GM23338 (cell line): ENCODE results near the gene GTF3C1. TPM values are rescaled to one million over a fixed set of nuclear protein-coding genes. Genes with fewer than 3 reads are reported as not detected.

ENCODE experiments used
- ATAC-seq: fragments of 200-7000 bp; cut with Tn5 transposase; 3 replicates; pipeline ENCODE4 v1.9.1; 2020
- DNase-seq: peaks from one replicate; pipeline ENCODE4 v3.0.0-alpha.2; 2015; ENCODE audit warnings: low spot score
- H2AFZ ChIP-seq: fragments of 200-600 bp; sonication (generic); 2 replicates; pipeline ENCODE4 v1.8.0; 2016; ENCODE audit warnings: antibody characterized with exemption, mild to moderate bottlenecking, moderate library complexity
- H3F3A ChIP-seq: fragments of 200-600 bp; sonication (generic); replicated peaks from 2 replicates; pipeline ENCODE4 v1.8.0; 2017; ENCODE audit warnings: antibody characterized with exemption, mixed run types, low read depth
- H3K27ac ChIP-seq: fragments of 200-600 bp; sonication (generic); 2 replicates; pipeline ENCODE4 v1.6.1; 2016; ENCODE audit warnings: low read depth
- H3K27me3 ChIP-seq: fragments of 200-600 bp; sonication (generic); 2 replicates; pipeline ENCODE4 v1.8.0; 2016; ENCODE audit warnings: mild to moderate bottlenecking, mixed run types, moderate library complexity; ENCODE audit not compliant: insufficient read depth
- H3K36me3 ChIP-seq: fragments of 200-600 bp; sonication (generic); 2 replicates; pipeline ENCODE4 v1.8.0; 2016; ENCODE audit warnings: mild to moderate bottlenecking; ENCODE audit not compliant: insufficient read depth
- H3K4me1 ChIP-seq: fragments of 200-600 bp; sonication (generic); 2 replicates; pipeline ENCODE4 v1.8.0; 2016; ENCODE audit warnings: mild to moderate bottlenecking, moderate library complexity; ENCODE audit not compliant: insufficient read depth
- H3K4me2 ChIP-seq: fragments of 200-600 bp; sonication (generic); 2 replicates; pipeline ENCODE4 v1.7.1; 2017; ENCODE audit warnings: mixed run types
- H3K4me3 ChIP-seq: fragments of 200-600 bp; sonication (generic); 2 replicates; pipeline ENCODE4 v1.6.1; 2016; ENCODE audit warnings: mixed run types
- H3K79me2 ChIP-seq: fragments of 200-600 bp; sonication (generic); replicated peaks from 2 replicates; pipeline ENCODE4 v1.8.0; 2017; ENCODE audit warnings: mild to moderate bottlenecking; ENCODE audit not compliant: insufficient read depth
- H3K9me2 ChIP-seq: fragments of 200-600 bp; sonication (generic); 2 replicates; pipeline ENCODE4 v1.8.0; 2017; ENCODE audit not compliant: insufficient read depth
- H4K20me1 ChIP-seq: fragments of 200-600 bp; sonication (generic); replicated peaks from 2 replicates; pipeline ENCODE4 v1.8.0; 2017; ENCODE audit warnings: mild to moderate bottlenecking; ENCODE audit not compliant: insufficient read depth
- H3K27ac Mint-ChIP-seq: 2 replicates; pipeline ENCODE4 v1.8.0; 2020; ENCODE audit warnings: inconsistent platforms, mild to moderate bottlenecking, moderate library complexity, mixed read lengths
- H3K27me3 Mint-ChIP-seq: 3 replicates; pipeline ENCODE4 v1.8.0; 2022; ENCODE audit warnings: low read depth, mild to moderate bottlenecking, moderate library complexity, mixed read lengths, inconsistent platforms; ENCODE audit not compliant: insufficient read depth, poor library complexity
- H3K36me3 Mint-ChIP-seq: 3 replicates; pipeline ENCODE4 v1.8.0; 2021; ENCODE audit warnings: low read depth, mild to moderate bottlenecking, inconsistent platforms, moderate library complexity, mixed read lengths
- H3K4me1 Mint-ChIP-seq: 3 replicates; pipeline ENCODE4 v1.8.0; 2020; ENCODE audit warnings: mild to moderate bottlenecking, inconsistent platforms, mixed read lengths
- H3K4me3 Mint-ChIP-seq: 3 replicates; pipeline ENCODE4 v1.8.0; 2021; ENCODE audit warnings: moderate library complexity, mild to moderate bottlenecking, inconsistent platforms, mixed read lengths
- H3K9me3 Mint-ChIP-seq: 3 replicates; pipeline ENCODE4 v1.8.0; 2020; ENCODE audit warnings: moderate library complexity, mild to moderate bottlenecking, inconsistent platforms, mixed read lengths
- CREB1 ChIP-seq: fragments of 250-450 bp; sonication (Bioruptor Pico); IDR thresholded peaks from 2 replicates; pipeline ENCODE4 v1.5.0; 2020; ENCODE audit warnings: low read depth, mild to moderate bottlenecking, moderate library complexity
- EZH2 ChIP-seq: fragments of 200-600 bp; sonication (generic); IDR thresholded peaks from one replicate; pipeline ENCODE4 v1.8.0; 2017; ENCODE audit warnings: antibody characterized with exemption, mild to moderate bottlenecking, low read depth; ENCODE audit not compliant: unreplicated experiment
- EZH2phosphoT487 ChIP-seq: fragments of 200-600 bp; sonication (generic); IDR thresholded peaks from one replicate; pipeline ENCODE4 v1.8.1; 2018; ENCODE audit warnings: antibody characterized with exemption; ENCODE audit not compliant: unreplicated experiment
- JUNB ChIP-seq: IDR thresholded peaks from one replicate; pipeline ENCODE4 v1.6.1; 2016; ENCODE audit warnings: antibody characterized with exemption; ENCODE audit not compliant: unreplicated experiment
- NANOG ChIP-seq: IDR thresholded peaks from 2 replicates; pipeline ENCODE4 v1.6.1; 2016; ENCODE audit warnings: antibody characterized with exemption, borderline replicate concordance
- POLR2AphosphoS5 ChIP-seq: IDR thresholded peaks from 2 replicates; pipeline ENCODE4 v1.6.1; 2016; ENCODE audit warnings: antibody characterized with exemption, low read depth
- STAT1 ChIP-seq: IDR thresholded peaks from one replicate; pipeline ENCODE4 v1.6.1; 2016; ENCODE audit warnings: antibody characterized with exemption; ENCODE audit not compliant: unreplicated experiment
- ZNF114 ChIP-seq: fragments of 250-450 bp; sonication (Bioruptor Pico); IDR thresholded peaks from 2 replicates; pipeline ENCODE4 v1.5.0; 2020; ENCODE audit warnings: mild to moderate bottlenecking, moderate library complexity
- ZNF331 ChIP-seq: fragments of 250-450 bp; sonication (Bioruptor Pico); IDR thresholded peaks from 2 replicates; pipeline ENCODE4 v1.5.0; 2020; ENCODE audit warnings: low read depth, mild to moderate bottlenecking, moderate library complexity
- polyA plus RNA-seq: library from polyadenylated mRNA; unstranded; fragments of >200 nt; fragmentation: Nextera tagmentation; extraction: Ambion mirVana; gene quantifications from 2 replicates; pipeline ENCODE4 v1.2.1, GENCODE V29; 2016
- total RNA-seq: library from RNA; depleted of rRNA; stranded (reverse); fragments of >200 nt; shearing (Covaris generic); gene quantifications from 2 replicates; pipeline ENCODE4 v1.2.3, GENCODE V29; 2014
- TF ChIP-seq, protein P1 (sequence below), 2 experiments: fragments of 200-600 bp in 1 of 2; sonication (generic) in 1 of 2; conservative IDR thresholded peaks; 2 replicates each; pipeline versions ENCODE4 v1.5.1 to v1.6.1; 2016 to 2017; ENCODE audit warnings: antibody characterized with exemption in 2 of 2, low read depth in 2 of 2, mild to moderate bottlenecking in 2 of 2, moderate library complexity in 1 of 2
- TF ChIP-seq, protein P2 (sequence below): IDR thresholded peaks from 2 replicates; pipeline ENCODE4 v1.6.1; 2016; ENCODE audit warnings: antibody characterized with exemption
- TF ChIP-seq, protein P3 (sequence below): IDR thresholded peaks from one replicate; pipeline ENCODE4 v1.6.1; 2018; ENCODE audit warnings: antibody characterized with exemption; ENCODE audit not compliant: unreplicated experiment
- TF ChIP-seq, protein P4 (sequence below): fragments of 250-450 bp; sonication (Bioruptor Pico); IDR thresholded peaks from 2 replicates; pipeline ENCODE4 v1.5.0; 2020; ENCODE audit warnings: mild to moderate bottlenecking, moderate library complexity

Gene GTF3C1
- total and polyA plus RNA-seq, 2 experiments from 2014 or later = 78.5 to 138 TPM

DNA sequence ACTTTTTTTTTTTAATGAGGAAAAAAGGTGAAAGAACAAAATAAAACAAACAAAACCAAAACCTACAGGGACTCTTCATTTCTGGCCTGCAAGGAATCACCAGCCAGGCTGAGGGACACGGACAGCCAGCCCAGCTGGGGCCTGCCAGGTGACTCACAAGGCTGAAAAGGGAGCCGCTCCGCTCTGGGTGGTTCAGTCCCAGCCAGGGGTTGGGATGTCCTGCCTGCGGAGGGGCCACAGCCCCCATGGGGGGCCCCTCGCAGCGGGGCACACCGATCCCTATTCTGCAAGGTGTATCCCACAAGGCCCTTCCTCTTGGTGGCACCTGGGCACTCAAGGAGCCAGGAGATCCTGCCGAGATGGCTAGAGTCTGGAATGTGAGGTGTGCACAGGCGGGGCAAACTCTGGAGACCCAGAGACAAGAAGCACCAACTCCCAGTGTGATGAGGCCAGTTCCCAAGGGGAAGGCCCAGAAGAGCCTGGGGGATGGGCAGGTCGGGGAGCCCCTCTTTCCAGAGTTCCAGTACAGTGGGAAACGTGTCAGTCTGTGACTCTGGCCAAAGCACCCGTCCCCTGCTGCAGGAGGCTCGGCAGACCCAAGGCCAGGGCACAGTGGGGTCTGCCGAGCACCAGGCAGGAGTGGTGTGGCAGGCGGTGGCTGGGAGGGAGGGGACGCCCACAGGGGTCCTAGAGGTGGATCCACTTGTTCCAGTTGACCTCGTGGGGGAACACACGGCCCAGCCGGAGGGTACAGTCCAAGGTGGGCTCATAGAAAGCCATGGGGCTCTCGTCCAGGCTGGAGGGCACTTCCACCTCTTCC, 88.8 kb downstream of the GTF3C1 start:
- H3K27me3 Mint-ChIP-seq = peaks cover 21% of the 10 kb centered on the region
- H4K20me1 ChIP-seq = no peaks in the 10 kb centered on the region; the same call in 1 of the 2 replicates
- H3K27ac Mint-ChIP-seq = no peak overlapping the region
- ATAC-seq (no peak), DNase-seq (no peak)
- H3K9me2 ChIP-seq = no peaks in the 10 kb centered on the region
- H2AFZ ChIP-seq = no peak overlapping the region
- H3K36me3 Mint-ChIP-seq = peaks cover 28% of the 10 kb centered on the region
- no peaks in the 10 kb centered on the region for H3K4me1 ChIP-seq
- TF ChIP-seq, protein P1, sequence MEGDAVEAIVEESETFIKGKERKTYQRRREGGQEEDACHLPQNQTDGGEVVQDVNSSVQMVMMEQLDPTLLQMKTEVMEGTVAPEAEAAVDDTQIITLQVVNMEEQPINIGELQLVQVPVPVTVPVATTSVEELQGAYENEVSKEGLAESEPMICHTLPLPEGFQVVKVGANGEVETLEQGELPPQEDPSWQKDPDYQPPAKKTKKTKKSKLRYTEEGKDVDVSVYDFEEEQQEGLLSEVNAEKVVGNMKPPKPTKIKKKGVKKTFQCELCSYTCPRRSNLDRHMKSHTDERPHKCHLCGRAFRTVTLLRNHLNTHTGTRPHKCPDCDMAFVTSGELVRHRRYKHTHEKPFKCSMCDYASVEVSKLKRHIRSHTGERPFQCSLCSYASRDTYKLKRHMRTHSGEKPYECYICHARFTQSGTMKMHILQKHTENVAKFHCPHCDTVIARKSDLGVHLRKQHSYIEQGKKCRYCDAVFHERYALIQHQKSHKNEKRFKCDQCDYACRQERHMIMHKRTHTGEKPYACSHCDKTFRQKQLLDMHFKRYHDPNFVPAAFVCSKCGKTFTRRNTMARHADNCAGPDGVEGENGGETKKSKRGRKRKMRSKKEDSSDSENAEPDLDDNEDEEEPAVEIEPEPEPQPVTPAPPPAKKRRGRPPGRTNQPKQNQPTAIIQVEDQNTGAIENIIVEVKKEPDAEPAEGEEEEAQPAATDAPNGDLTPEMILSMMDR (conservative IDR thresholded peaks at IDR 0.05; ENCODE audit: low read depth in 2 of 2) = no peak
- TF ChIP-seq, protein P2, sequence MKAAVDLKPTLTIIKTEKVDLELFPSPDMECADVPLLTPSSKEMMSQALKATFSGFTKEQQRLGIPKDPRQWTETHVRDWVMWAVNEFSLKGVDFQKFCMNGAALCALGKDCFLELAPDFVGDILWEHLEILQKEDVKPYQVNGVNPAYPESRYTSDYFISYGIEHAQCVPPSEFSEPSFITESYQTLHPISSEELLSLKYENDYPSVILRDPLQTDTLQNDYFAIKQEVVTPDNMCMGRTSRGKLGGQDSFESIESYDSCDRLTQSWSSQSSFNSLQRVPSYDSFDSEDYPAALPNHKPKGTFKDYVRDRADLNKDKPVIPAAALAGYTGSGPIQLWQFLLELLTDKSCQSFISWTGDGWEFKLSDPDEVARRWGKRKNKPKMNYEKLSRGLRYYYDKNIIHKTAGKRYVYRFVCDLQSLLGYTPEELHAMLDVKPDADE = no peak
- no peak for TF ChIP-seq EZH2phosphoT487
- TF ChIP-seq JUNB = no peak
- no peak for TF ChIP-seq STAT1
- no peak for TF ChIP-seq ZNF114 (CRISPR knock-in tag)
- TF ChIP-seq, protein P3, sequence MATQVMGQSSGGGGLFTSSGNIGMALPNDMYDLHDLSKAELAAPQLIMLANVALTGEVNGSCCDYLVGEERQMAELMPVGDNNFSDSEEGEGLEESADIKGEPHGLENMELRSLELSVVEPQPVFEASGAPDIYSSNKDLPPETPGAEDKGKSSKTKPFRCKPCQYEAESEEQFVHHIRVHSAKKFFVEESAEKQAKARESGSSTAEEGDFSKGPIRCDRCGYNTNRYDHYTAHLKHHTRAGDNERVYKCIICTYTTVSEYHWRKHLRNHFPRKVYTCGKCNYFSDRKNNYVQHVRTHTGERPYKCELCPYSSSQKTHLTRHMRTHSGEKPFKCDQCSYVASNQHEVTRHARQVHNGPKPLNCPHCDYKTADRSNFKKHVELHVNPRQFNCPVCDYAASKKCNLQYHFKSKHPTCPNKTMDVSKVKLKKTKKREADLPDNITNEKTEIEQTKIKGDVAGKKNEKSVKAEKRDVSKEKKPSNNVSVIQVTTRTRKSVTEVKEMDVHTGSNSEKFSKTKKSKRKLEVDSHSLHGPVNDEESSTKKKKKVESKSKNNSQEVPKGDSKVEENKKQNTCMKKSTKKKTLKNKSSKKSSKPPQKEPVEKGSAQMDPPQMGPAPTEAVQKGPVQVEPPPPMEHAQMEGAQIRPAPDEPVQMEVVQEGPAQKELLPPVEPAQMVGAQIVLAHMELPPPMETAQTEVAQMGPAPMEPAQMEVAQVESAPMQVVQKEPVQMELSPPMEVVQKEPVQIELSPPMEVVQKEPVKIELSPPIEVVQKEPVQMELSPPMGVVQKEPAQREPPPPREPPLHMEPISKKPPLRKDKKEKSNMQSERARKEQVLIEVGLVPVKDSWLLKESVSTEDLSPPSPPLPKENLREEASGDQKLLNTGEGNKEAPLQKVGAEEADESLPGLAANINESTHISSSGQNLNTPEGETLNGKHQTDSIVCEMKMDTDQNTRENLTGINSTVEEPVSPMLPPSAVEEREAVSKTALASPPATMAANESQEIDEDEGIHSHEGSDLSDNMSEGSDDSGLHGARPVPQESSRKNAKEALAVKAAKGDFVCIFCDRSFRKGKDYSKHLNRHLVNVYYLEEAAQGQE = no peak
- no peak for TF ChIP-seq EZH2
- TF ChIP-seq CREB1 (CRISPR knock-in tag) = no peak
- TF ChIP-seq, protein P4, sequence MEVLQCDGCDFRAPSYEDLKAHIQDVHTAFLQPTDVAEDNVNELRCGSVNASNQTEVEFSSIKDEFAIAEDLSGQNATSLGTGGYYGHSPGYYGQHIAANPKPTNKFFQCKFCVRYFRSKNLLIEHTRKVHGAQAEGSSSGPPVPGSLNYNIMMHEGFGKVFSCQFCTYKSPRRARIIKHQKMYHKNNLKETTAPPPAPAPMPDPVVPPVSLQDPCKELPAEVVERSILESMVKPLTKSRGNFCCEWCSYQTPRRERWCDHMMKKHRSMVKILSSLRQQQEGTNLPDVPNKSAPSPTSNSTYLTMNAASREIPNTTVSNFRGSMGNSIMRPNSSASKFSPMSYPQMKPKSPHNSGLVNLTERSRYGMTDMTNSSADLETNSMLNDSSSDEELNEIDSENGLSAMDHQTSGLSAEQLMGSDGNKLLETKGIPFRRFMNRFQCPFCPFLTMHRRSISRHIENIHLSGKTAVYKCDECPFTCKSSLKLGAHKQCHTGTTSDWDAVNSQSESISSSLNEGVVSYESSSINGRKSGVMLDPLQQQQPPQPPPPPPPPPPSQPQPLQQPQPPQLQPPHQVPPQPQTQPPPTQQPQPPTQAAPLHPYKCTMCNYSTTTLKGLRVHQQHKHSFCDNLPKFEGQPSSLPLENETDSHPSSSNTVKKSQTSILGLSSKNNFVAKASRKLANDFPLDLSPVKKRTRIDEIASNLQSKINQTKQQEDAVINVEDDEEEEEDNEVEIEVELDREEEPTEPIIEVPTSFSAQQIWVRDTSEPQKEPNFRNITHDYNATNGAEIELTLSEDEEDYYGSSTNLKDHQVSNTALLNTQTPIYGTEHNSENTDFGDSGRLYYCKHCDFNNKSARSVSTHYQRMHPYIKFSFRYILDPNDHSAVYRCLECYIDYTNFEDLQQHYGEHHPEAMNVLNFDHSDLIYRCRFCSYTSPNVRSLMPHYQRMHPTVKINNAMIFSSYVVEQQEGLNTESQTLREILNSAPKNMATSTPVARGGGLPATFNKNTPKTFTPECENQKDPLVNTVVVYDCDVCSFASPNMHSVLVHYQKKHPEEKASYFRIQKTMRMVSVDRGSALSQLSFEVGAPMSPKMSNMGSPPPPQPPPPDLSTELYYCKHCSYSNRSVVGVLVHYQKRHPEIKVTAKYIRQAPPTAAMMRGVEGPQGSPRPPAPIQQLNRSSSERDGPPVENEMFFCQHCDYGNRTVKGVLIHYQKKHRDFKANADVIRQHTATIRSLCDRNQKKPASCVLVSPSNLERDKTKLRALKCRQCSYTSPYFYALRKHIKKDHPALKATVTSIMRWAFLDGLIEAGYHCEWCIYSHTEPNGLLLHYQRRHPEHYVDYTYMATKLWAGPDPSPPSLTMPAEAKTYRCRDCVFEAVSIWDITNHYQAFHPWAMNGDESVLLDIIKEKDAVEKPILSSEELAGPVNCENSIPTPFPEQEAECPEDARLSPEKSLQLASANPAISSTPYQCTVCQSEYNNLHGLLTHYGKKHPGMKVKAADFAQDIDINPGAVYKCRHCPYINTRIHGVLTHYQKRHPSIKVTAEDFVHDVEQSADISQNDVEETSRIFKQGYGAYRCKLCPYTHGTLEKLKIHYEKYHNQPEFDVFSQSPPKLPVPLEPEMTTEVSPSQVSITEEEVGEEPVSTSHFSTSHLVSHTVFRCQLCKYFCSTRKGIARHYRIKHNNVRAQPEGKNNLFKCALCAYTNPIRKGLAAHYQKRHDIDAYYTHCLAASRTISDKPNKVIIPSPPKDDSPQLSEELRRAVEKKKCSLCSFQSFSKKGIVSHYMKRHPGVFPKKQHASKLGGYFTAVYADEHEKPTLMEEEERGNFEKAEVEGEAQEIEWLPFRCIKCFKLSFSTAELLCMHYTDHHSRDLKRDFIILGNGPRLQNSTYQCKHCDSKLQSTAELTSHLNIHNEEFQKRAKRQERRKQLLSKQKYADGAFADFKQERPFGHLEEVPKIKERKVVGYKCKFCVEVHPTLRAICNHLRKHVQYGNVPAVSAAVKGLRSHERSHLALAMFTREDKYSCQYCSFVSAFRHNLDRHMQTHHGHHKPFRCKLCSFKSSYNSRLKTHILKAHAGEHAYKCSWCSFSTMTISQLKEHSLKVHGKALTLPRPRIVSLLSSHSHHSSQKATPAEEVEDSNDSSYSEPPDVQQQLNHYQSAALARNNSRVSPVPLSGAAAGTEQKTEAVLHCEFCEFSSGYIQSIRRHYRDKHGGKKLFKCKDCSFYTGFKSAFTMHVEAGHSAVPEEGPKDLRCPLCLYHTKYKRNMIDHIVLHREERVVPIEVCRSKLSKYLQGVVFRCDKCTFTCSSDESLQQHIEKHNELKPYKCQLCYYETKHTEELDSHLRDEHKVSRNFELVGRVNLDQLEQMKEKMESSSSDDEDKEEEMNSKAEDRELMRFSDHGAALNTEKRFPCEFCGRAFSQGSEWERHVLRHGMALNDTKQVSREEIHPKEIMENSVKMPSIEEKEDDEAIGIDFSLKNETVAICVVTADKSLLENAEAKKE (CRISPR knock-in tag) = no peak
- no peak for TF ChIP-seq ZNF331 (CRISPR knock-in tag)
- no peak for TF ChIP-seq NANOG
- no peak for TF ChIP-seq POLR2AphosphoS5
- H3K4me3 ChIP-seq = no peak overlapping the region
- H3K79me2 ChIP-seq = no peaks in the 10 kb centered on the region
- no peaks in the 10 kb centered on the region for H3K27me3 ChIP-seq
- H3K4me2 ChIP-seq = no peak overlapping the region
- H3F3A ChIP-seq = no peaks in the 10 kb centered on the region
- no peak overlapping the region for H3K4me3 Mint-ChIP-seq
- no peak overlapping the region for H3K27ac ChIP-seq
- H3K4me1 Mint-ChIP-seq = no peaks in the 10 kb centered on the region; the same call in 2 of the 3 replicates
- H3K9me3 Mint-ChIP-seq = no peaks in the 10 kb centered on the region
- H3K36me3 ChIP-seq = 0 out of 2 replicates have a peak, but pooled peaks cover 3% of the 10 kb centered on the region
